WTC11 (cell line): ENCODE results near the gene CAMK1G. TPM values are rescaled to one million over a fixed set of nuclear protein-coding genes. Genes with fewer than 3 reads are reported as not detected.

Source experiments
- ATAC-seq: fragments of 200-7000 bp; cut with Tn5 transposase; 2 replicates; pipeline ENCODE4 v1.10.0; 2021; ENCODE audit warnings: mild to moderate bottlenecking, moderate library complexity
- CTCF ChIA-PET: fragments of 300-600 bp; sonication (Branson Sonifier 250); formaldehyde crosslinking; loops from one replicate; lab custom pipeline; 2021; ENCODE audit warnings: antibody characterized with exemption; lab: Charles Lee
- POLR2A ChIA-PET: fragments of 350-600 bp; sonication (Branson Sonifier 250); formaldehyde crosslinking; loops from one replicate; lab custom pipeline; 2021; ENCODE audit warnings: antibody characterized with exemption; lab: Charles Lee
- DNase-seq: peaks from one replicate; pipeline ENCODE4 v3.0.0; 2021; ENCODE audit warnings: low spot score
- H3K27ac Mint-ChIP-seq: 2 replicates; pipeline ENCODE4 v1.8.0; 2021; ENCODE audit warnings: mixed read lengths
- H3K27me3 Mint-ChIP-seq: 2 replicates; pipeline ENCODE4 v1.8.0; 2021; ENCODE audit warnings: low read depth, mild to moderate bottlenecking, moderate library complexity, mixed read lengths
- H3K36me3 Mint-ChIP-seq: 2 replicates; pipeline ENCODE4 v1.8.0; 2021; ENCODE audit warnings: mixed read lengths
- H3K4me1 Mint-ChIP-seq: 2 replicates; pipeline ENCODE4 v1.8.0; 2022; ENCODE audit warnings: mixed read lengths
- H3K4me3 Mint-ChIP-seq: 2 replicates; pipeline ENCODE4 v1.8.0; 2021; ENCODE audit warnings: mild to moderate bottlenecking, moderate library complexity, mixed read lengths
- H3K9me3 Mint-ChIP-seq: 2 replicates; pipeline ENCODE4 v1.8.0; 2021; ENCODE audit warnings: mixed read lengths
- AR ChIP-seq: fragments of 250-450 bp; sonication (Bioruptor Pico); IDR thresholded peaks from 2 replicates; pipeline ENCODE4 v1.9.0; 2021; ENCODE audit warnings: mild to moderate bottlenecking
- ATF1 ChIP-seq: sonication (generic); formaldehyde crosslinking; IDR thresholded peaks from 2 replicates; pipeline ENCODE4 v1.8.1; 2023; ENCODE audit warnings: mild to moderate bottlenecking, moderate library complexity, missing genetic modification reagents
- E2F4 ChIP-seq: sonication (generic); formaldehyde crosslinking; IDR thresholded peaks from 2 replicates; pipeline ENCODE4 v1.8.1; 2022; ENCODE audit warnings: low read depth, mild to moderate bottlenecking, moderate library complexity, missing genetic modification reagents, borderline replicate concordance
- GTF2I ChIP-seq: fragments of 250-450 bp; sonication (Bioruptor Pico); conservative IDR thresholded peaks from 2 replicates; pipeline ENCODE4 v1.4.0; 2021; ENCODE audit warnings: mild to moderate bottlenecking
- JAZF1 ChIP-seq: fragments of 250-450 bp; sonication (Bioruptor Pico); IDR thresholded peaks from 2 replicates; pipeline ENCODE4 v1.9.0; 2021; ENCODE audit warnings: moderate library complexity, mild to moderate bottlenecking, inconsistent platforms
- MXD4 ChIP-seq: fragments of 250-450 bp; sonication (Bioruptor Pico); IDR thresholded peaks from 2 replicates; pipeline ENCODE4 v1.8.0; 2021; ENCODE audit warnings: mild to moderate bottlenecking, moderate library complexity, borderline replicate concordance
- MYBL2 ChIP-seq: sonication (generic); formaldehyde crosslinking; IDR thresholded peaks from 2 replicates; pipeline ENCODE4 v1.8.1; 2023; ENCODE audit warnings: mild to moderate bottlenecking, moderate library complexity, missing genetic modification reagents
- NR1H2 ChIP-seq: sonication (generic); formaldehyde crosslinking; IDR thresholded peaks from 2 replicates; pipeline ENCODE4 v1.9.0; 2021; ENCODE audit warnings: mild to moderate bottlenecking, moderate library complexity, missing genetic modification reagents
- NR2C2 ChIP-seq: sonication (generic); formaldehyde crosslinking; IDR thresholded peaks from 2 replicates; pipeline ENCODE4 v1.8.0; 2022; ENCODE audit warnings: mild to moderate bottlenecking, missing genetic modification reagents
- NR3C1 ChIP-seq: sonication (generic); formaldehyde crosslinking; conservative IDR thresholded peaks from 2 replicates; pipeline ENCODE4 v1.8.1; 2023; ENCODE audit warnings: low read depth, mild to moderate bottlenecking, missing genetic modification reagents
- OVOL2 ChIP-seq: fragments of 250-450 bp; sonication (Bioruptor Pico); IDR thresholded peaks from 2 replicates; pipeline ENCODE4 v1.9.0; 2021; ENCODE audit warnings: mild to moderate bottlenecking, borderline replicate concordance
- PRDM15 ChIP-seq: sonication (generic); formaldehyde crosslinking; IDR thresholded peaks from 2 replicates; pipeline ENCODE4 v1.8.0; 2022; ENCODE audit warnings: missing genetic modification reagents
- PRRX2 ChIP-seq: fragments of 250-450 bp; sonication (Bioruptor Pico); IDR thresholded peaks from 2 replicates; pipeline ENCODE4 v1.8.0; 2021; ENCODE audit warnings: mild to moderate bottlenecking
- RELA ChIP-seq: sonication (generic); formaldehyde crosslinking; IDR thresholded peaks from 2 replicates; pipeline ENCODE4 v1.8.1; 2022; ENCODE audit warnings: missing genetic modification reagents, mild to moderate bottlenecking, borderline replicate concordance
- SOX15 ChIP-seq: fragments of 250-450 bp; sonication (Bioruptor Pico); IDR thresholded peaks from 2 replicates; pipeline ENCODE4 v1.9.0; 2021; ENCODE audit warnings: mild to moderate bottlenecking
- SP1 ChIP-seq: sonication (generic); formaldehyde crosslinking; conservative IDR thresholded peaks from 2 replicates; pipeline ENCODE4 v1.8.1; 2022; ENCODE audit warnings: missing genetic modification reagents
- TEAD1 ChIP-seq: sonication (generic); formaldehyde crosslinking; IDR thresholded peaks from 2 replicates; pipeline ENCODE4 v1.8.0; 2022; ENCODE audit warnings: mild to moderate bottlenecking, missing genetic modification reagents
- USF1 ChIP-seq: sonication (generic); formaldehyde crosslinking; IDR thresholded peaks from 2 replicates; pipeline ENCODE4 v1.8.0; 2022; ENCODE audit warnings: mild to moderate bottlenecking, missing genetic modification reagents
- ZBTB43 ChIP-seq: sonication (generic); formaldehyde crosslinking; IDR thresholded peaks from 2 replicates; pipeline ENCODE4 v1.8.1; 2023; ENCODE audit warnings: mild to moderate bottlenecking, missing genetic modification reagents
- ZMAT4 ChIP-seq: fragments of 250-450 bp; sonication (Bioruptor Pico); IDR thresholded peaks from 2 replicates; pipeline ENCODE4 v1.9.0; 2021; ENCODE audit warnings: mild to moderate bottlenecking
- ZNF121 ChIP-seq: sonication (generic); formaldehyde crosslinking; IDR thresholded peaks from 2 replicates; pipeline ENCODE4 v1.8.0; 2023; ENCODE audit warnings: missing genetic modification reagents
- ZNF317 ChIP-seq: sonication (generic); formaldehyde crosslinking; IDR thresholded peaks from 2 replicates; pipeline ENCODE4 v1.8.1; 2023; ENCODE audit warnings: low read depth, mild to moderate bottlenecking, moderate library complexity, missing genetic modification reagents, borderline replicate concordance
- ZNF671 ChIP-seq: fragments of 250-450 bp; sonication (Bioruptor Pico); IDR thresholded peaks from 2 replicates; pipeline ENCODE4 v1.8.0; 2021; ENCODE audit warnings: mild to moderate bottlenecking
- total RNA-seq: library from RNA; stranded (reverse); gene quantifications from 3 replicates; pipeline ENCODE4 v1.2.3, GENCODE V29; 2021

Gene CAMK1G
- total RNA-seq, 1 experiment from 2014 or later, result 0.28 TPM

- TF ChIP-seq ZNF121 (CRISPR knock-in tag), result no peak
- TF ChIP-seq NR1H2, result no peak
- no peak for TF ChIP-seq SOX15 (CRISPR knock-in tag)
- TF ChIP-seq ZNF317 (CRISPR knock-in tag), result no peak
- TF ChIP-seq NR3C1, result no peak
- TF ChIP-seq E2F4, result no peak
- TF ChIP-seq MYBL2 (CRISPR knock-in tag), result no peak
- no peak for TF ChIP-seq JAZF1 (CRISPR knock-in tag)
- TF ChIP-seq, all 79 proteins: peak for 0
These were observed 11.5 kb downstream of the CAMK1G start (continued) for GRCh38 chr1:209595028-209595427.

- TF ChIP-seq MXD4 (CRISPR knock-in tag), result no peak
- no peak for TF ChIP-seq TEAD1 (CRISPR knock-in tag)
- TF ChIP-seq USF1 (CRISPR knock-in tag), result no peak
- no peak for TF ChIP-seq PRRX2 (CRISPR knock-in tag)
- no peak for TF ChIP-seq PRDM15 (CRISPR knock-in tag)
- TF ChIP-seq OVOL2, result no peak
- no peak for TF ChIP-seq ZNF317 (CRISPR knock-in tag)
- TF ChIP-seq AR (CRISPR knock-in tag), result no peak
- TF ChIP-seq ZNF671, result no peak
- TF ChIP-seq ZBTB43 (CRISPR knock-in tag), result no peak
- no peak for TF ChIP-seq GTF2I
- no peak for TF ChIP-seq ZMAT4
- TF ChIP-seq RELA (CRISPR knock-in tag), result no peak
- no peak for TF ChIP-seq NR2C2
- no peak for TF ChIP-seq SP1 (CRISPR knock-in tag)
- no peak for TF ChIP-seq ATF1
- Mint-ChIP-seq H3K4me3 (no peak overlapping the region), H3K4me1 (no peaks in the 10 kb centered on the region), H3K36me3 (no peaks in the 10 kb centered on the region), H3K27ac (no peak overlapping the region), H3K27me3 (no peaks in the 10 kb centered on the region), H3K9me3 (no peaks in the 10 kb centered on the region)
- DNase-seq (no peak), ATAC-seq (peak; percentile 51; the same call in 1 of the 2 replicates)
- POLR2A ChIA-PET, result no interaction called here
- CTCF ChIA-PET, result interaction anchor here (1.6 to 3.4 kb wide), 3 partner anchors 10 to 32 kb away, joined by 3 to 14 read pairs (median 5); no protein-coding TSS in a partner anchor
These were observed 12.2 kb downstream of the CAMK1G start for GRCh38 chr1:209595599-209596285.
